ENCODE measurements around the gene FOXO3.

- no peak for TF ChIP-seq CTCF (IDR thresholded peaks at IDR 0.05)
- TF ChIP-seq POLR2A (IDR thresholded peaks at IDR 0.05), result no peak
These were observed 156.4 kb downstream of the FOXO3 start for GRCh38 chr6:108716801-108717791.

Measured in lower leg skin (tissue), 3 donors.